Posterior cingulate gyrus (tissue), 11 donors: Measurements from ENCODE around the gene KIF1A.
"Not testable (repeated sequence)": the region's sequence is repeated elsewhere in the genome, so short reads cannot be mapped to it uniquely, and the experiment has no call there.

Experiments
- DNase-seq, 10 donors: peaks; one replicate each; pipeline versions ENCODE4 v3.0.0 to v3.0.0-alpha.2; 2020 to 2021; ENCODE audit warnings: mixed read lengths in 3 of 10
- intact Hi-C: fragments of 100-400 bp; cut with DNase I; formaldehyde crosslinking; loops from one replicate; pipeline ENCODE4 v1.15.1; 2023

The KIF1A gene

DNA sequence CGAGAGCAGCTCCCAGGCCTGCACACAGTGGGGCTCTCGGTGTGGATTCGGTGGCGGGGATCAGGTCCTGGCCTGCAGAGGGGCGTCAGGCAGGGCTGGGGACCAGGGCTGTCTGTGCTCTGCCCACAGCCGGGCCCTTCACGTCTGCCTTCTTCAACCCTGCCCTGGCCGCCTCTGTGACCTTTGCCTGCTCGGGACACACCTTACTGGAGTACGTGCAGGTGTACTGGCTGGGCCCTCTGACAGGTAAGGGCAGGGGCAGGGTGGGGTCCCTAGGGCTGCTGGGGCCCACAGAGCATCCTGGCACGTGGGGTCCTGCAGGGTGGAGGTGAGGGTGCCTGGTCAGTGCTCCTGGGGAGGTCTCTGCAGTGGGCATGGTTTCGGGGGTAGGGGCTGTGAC is 125.7 kb downstream of the KIF1A start:
- intact Hi-C loops, DNase-seq: not testable (repeated sequence)

DNA sequence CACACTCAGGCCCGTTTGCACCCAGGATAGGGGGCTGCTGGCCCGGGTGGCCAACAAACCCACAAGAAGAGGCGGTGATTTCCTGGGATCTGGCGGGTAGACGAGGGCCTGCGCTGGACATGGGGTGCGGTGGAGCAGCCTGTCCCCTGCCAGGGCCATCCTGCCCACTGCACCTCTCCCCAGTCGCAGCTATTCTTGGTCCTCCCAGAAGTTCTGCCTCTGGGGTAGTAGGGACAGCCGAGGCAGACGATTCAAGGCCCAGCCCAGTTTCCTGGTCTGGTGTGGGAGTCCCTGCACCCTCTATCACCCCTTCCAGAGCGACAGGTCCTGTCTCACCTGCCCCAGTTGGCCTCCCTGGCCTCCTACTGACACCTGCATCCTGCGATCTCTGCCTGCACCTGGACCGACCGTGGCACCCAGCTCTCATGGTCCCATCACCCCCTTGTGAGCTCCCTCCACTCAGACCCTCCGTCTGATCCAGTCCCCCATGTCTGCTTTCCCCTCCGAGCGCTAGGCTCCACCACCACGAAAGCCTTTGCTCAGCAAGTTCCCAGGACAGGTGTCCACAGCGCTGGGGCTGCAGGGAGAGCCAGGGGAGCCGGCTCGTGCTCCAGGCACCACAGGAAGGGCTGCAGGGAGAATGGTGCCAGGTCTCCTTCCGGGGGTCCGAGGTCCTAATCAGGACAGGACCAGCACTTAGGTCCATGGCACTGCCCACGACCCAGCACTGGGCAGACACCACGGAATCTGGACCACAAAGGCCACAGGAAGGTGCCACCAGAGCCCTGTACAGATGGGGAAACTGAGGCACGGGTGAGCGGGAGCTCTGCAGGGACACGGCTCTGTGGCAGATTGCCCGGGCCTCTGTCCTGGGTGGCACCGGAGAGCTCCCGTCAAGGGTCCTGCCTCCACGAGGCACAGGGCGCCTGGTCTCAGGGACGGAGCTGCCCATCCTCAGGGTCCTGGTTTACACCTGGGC is 127.1 kb downstream of the KIF1A start:
- intact Hi-C loops: not testable (repeated sequence)
- DNase-seq: peak in 2 of 10 donors; percentile 61 to 75

DNA sequence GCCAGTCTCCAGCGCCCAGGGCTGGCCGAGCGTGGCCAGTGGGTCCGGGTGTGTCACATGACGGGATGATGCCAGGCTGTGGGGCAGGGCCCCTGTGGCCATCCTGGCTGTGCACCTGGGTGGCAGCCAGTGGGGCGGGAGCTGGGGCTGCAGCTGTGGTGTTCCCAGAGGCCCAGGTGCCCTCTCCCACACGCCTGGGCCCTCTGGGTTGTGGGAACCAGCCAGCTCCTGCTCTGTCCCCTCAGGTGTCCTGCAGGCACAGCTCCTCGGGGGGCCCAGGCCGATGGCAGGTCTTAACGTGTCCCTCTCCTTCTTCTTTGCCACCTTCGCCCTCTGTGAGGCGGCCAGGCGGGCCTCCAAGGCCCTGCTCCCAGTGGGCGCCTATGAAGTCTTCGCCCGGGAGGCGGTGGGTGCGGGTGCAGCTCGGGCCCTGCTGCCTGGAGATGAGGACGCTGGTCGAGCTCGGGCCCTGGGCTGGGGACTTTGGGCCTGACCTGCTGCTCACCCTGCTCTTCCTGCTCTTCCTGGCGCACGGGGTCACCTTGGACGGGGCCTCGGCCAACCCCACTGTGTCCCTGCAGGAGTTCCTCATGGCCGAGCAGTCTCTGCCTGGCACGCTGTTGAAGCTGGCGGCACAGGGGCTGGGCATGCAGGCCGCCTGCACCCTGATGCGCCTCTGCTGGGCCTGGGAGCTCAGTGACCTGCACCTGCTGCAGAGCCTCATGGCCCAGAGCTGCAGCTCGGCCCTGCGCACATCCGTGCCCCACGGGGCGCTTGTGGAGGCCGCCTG is 128.2 kb downstream of the KIF1A start, which contains the start of gene AQP12A:
AQP12A (plus strand) TSS at position 236 of the 790 bp plus-strand sequence; CDS start at position 284, 48 bp downstream.
- intact Hi-C loops: not testable (repeated sequence)
- DNase-seq: peak in 3 of 10 donors; percentile 7 to 80 (median 57)

DNA sequence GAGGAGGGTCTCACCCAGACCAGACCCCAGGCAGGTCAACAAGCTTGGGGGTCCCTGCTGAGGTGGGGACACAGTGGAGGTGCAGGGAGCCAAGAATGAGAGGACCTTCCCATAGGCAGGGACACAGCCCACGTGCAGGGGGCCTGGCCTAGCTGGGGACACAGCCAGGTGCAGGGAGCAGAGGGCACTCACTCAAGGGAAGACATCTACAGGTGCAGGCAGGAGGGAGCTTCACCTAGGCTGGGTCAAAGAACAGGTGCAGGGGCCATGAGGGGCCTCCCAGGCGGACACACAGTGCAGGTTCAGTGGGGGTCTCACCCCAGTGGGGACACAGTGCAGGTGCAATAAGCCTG is 129.0 kb downstream of the KIF1A start:
- DNase-seq: peak in 2 of 10 donors; percentile 39 to 58
- intact Hi-C loops: not testable (repeated sequence)

DNA sequence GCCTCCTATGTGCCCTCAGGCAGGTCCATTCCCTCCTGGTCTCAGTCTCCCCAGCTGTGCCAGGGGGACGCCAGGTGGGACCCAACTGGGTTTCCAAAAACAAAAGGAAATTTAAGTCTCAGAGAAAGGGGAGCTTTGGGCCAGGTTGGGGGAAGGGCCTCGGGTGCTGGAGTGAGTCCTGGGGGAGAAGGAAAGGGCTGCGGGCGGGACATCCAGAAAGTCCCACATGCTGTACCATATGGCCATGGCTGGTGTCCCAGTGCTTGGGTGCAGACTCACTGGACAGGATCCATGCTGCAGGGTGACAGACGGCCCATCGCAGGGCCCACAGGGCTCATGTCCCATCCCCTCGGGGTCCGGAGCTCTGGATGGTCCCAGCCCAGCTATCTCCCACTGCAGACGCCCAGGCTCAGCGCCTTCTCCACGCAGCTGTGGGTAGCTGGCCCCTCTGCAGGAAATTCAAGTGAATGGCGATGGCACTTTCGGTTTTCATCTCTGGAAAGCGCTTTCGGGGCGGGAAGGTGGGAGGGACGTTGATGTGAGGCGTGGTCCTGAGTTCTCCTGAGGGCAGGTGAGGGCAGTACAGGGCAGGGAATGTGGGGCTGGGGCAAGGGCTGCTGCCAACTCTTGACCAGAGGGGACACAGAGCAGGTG is 129.5 kb downstream of the KIF1A start:
- DNase-seq: peak in 5 of 10 donors; percentile 6 to 88 (median 71)
- intact Hi-C loops: not testable (repeated sequence)

DNA sequence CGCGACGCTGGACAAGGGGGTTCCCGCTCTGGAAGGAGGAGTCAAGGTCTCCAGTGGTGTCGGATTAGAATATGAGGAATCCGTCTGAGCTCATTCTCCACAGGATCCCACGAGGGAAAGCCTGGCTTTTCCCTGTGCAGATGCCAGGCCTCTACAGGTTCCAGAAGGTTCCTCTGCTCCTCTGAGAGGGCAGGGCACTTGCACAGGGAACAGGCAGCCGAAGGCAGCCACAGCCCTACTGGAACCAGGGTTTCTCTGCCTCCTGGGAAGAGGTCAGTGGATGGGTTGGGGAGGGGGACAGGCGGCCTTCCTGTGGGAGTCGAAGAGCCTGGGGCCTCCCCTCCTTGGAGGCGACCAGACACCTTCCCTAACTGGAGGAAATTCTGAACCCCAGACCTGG is 130.0 kb downstream of the KIF1A start:
- peak in 2 of 10 donors; percentile 30 to 72 for DNase-seq
- intact Hi-C loops: no loop called here

DNA sequence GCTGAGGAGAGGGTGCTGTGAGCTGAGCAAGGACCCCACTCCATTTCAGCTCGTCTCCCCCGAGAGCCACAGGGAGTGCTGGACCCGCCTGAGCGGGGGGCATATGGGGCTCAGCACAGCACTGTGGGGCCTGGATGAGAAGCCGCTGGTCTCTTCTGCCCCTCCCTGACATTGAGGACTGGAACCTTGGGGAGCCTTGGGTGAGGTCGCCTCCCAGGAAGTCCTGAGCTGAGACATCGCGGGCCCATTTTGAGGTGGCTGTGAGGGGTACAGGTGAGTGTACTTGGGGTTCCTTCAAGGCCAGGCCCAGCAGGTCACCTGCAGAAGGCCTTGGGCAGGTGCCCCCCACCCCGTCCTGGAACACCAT is 131.5 kb downstream of the KIF1A start:
- peak in 2 of 10 donors; percentile 60 to 64 for DNase-seq
- intact Hi-C loops: no loop called here

DNA sequence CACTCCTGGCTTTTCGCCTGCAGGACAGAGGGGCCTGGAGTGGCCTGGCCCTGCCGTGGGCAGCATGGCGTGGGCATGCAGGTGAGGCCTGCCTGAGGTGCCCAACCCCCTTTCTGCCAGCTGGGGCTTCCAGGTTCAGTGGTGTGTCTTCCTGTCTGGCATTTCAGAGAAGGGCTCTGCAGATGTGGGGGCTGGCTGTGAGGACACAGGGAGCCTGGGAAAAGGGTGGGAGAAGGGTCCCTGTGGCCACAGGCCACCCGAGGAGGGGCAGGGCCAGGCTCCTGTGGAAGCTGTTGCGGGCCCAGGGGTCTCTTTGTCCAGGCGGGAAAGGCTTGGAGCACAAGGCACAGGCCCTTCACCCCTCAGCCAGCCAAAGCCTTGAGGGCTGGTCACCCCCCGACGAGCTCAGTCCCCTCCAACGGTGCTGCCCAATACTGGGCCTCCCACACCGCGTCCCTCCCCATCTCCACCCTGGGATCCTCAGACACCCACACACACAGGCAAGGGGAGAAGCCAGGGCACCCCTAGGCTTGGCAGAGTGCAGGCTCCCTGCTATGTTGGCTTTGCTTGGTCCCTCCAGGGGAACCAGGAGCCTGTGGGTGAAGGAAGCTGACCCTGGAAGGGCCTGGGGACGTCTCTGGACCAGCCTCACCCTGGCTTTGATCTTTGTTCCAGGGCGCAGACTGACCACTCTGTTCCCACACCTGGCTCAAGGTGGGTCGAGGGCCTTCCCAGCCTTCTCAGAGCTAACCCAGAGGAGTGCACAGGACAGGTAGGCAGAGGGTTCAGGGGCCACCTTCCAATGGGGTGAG is 132.1 kb downstream of the KIF1A start:
- DNase-seq: peak in 3 of 10 donors; percentile 4 to 67 (median 60)
- intact Hi-C loops: no loop called here

DNA sequence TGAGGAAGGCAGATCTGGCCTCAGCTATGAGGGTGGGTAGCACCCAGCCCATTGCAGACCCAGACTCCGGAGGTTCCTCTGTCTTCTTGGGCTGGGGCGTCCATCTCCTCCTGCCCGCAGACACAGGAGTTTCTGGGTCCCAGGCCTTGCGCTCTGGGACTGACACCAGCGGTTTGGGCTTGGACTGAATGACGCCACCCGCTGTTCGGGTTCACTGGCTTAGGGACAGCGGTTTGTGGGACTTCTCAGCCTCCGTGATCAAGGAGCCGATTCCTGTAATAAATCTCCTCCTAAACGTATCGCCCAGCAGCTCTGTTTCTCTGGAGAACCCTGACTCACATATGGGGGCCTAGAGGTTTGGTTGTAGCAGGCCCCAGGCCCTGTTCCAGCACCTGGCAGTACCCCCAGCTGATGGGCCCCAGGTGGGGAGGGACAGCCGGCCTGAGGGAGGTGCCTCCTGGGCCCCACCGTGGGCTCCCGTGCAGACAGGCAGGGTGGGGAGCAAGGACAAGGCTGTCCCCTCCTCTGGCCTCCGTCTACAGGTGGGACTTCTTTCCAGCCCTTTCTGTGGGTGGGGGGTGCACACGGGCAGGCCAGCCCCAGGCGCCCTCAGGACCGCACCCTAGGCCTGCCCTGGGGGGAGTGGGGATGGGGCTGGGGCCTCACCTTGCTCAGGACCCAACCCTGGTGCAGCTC is 132.8 kb downstream of the KIF1A start:
- DNase-seq: peak in 2 of 10 donors; percentile 70 to 75

DNA sequence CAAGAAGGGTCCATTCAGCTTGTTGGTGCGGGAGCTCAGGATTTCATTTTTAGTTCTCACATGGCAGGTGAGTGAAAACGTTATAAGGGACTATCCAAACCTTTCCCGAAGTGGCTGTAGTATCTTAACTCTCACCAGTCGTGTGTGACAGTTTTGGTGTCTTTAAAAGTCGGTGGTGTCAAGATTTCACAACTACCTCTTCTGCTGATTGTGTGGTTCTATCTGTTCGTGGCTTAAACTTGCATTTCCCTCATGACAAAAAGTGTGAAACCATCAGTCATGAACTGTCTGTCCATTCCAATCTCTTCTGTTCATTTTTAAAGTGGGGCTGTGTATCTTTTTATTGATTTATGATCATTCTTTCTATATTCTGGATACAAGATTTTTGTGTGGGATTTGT is 133.6 kb downstream of the KIF1A start:
- intact Hi-C loops: no loop called here
- DNase-seq: no peak

More for the DNA sequence above, 132.8 kb downstream of the KIF1A start:
- intact Hi-C loops: no loop called here

DNA sequence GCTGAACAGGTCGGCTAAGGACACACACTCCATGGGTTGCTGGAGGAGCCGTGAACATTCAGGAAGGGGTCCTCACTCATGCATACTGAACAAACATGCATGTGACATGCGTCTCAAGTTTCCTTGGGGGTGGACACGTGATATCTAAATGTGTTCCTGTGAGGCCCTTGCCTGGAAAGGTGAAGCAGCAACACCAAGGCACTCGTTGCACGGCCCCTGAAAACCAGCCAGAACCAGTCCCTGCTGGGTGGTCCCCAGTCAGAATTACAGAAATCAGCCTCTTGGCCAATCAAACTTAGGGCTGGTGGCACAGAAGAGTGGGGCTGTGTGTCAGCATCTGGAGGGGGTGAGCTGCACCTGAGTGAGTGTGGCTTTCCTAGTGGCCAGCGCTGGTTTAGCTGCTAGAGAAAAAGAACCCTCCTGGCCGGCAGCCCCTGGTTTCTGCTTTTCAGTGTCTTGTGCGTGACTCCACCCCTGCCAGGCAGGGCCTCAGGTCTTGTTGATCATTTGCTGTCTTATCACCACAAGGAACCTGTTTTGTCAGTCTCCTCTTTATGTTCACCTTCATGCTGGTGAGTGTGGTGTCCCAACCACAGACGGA is 134.1 kb downstream of the KIF1A start:
- intact Hi-C loops: no loop called here
- peak in 2 of 10 donors; percentile 49 for DNase-seq

DNA sequence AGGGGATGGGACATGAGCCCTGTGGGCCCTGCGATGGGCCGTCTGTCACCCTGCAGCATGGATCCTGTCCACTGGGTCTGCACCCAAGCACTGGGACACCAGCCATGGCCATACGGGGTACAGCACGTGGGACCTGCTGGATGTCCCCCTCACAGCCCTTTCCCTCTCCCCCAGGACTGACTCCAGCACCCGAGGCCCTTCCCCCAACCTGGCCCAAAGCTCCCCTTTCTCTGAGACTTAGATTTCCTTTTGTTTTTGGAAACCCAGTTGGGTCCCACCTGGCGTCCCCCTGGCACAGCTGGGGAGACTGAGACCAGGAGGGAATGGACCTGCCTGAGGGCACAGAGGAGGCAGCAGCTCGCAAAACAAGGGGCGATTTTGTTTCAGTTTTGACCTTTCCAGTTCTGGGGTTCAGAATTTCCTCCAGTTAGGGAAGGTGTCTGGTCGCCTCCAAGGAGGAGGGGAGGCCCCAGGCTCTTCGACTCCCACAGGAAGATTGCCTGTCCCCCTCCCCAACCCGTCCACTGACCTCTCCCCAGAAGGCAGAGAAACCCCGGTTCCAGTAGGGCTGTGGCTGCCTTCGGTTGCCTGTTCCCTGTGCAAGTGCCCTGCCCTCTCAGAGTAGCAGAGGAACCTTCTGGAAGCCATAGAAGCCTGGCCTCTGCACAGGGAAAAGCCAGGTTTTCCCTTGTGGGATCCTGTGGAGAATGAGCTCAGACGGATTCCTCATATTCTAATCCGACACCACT is 135.9 kb downstream of the KIF1A start:
- peak in 1 of 10 donors; percentile 45 for DNase-seq
- intact Hi-C loops: not testable (repeated sequence)

DNA sequence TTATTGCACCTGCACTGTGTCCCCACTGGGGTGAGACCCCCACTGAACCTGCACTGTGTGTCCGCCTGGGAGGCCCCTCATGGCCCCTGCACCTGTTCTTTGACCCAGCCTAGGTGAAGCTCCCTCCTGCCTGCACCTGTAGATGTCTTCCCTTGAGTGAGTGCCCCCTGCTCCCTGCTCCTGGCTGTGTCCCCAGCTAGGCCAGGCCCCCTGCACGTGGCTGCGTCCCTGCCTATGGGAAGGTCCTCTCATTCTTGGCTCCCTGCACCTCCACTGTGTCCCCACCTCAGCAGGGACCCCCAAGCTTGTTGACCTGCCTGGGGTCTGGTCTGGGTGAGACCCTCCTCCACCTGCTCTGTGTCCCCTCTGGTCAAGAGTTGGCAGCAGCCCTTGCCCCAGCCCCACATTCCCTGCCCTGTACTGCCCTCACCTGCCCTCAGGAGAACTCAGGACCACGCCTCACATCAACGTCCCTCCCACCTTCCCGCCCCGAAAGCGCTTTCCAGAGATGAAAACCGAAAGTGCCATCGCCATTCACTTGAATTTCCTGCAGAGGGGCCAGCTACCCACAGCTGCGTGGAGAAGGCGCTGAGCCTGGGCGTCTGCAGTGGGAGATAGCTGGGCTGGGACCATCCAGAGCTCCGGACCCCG is 136.6 kb downstream of the KIF1A start:
- intact Hi-C loops, DNase-seq: not testable (repeated sequence)

DNA sequence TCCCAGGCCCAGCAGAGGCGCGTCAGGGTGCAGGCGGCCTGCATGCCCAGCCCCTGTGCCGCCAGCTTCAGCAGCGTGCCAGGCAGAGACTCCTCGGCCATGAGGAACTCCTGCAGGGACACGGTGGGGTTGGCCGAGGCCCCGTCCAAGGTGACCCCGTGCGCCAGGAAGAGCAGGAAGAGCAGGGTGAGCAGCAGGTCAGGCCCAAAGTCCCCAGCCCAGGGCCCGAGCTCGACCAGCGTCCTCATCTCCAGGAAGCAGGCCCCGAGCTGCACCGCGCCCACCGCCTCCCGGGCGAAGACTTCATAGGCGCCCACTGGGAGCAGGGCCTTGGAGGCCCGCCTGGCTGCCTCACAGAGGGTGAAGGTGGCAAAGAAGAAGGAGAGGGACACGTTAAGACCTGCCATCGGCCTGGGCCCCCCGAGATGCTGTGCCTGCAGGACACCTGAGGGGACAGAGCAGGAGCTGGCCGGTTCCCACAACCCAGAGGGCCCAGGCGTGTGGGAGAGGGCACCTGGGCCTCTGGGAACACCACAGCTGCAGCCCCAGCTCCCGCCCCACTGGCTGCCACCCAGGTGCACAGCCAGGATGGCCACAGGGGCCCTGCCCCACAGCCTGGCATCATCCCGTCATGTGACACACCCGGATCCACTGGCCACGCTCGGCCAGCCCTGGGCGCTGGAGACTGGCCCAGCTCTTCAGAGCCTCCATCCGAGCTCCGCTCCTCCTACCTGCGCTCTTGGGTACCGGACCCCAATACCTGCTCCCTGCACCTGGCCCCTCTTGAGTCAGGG is 137.4 kb downstream of the KIF1A start, which contains the start of gene AQP12B:
AQP12B (minus strand) TSS at position 455 of the 794 bp plus-strand sequence; CDS start at position 407, 48 bp downstream.
- DNase-seq: peak in 2 of 10 donors; percentile 66 to 80
- intact Hi-C loops: not testable (repeated sequence)

DNA sequence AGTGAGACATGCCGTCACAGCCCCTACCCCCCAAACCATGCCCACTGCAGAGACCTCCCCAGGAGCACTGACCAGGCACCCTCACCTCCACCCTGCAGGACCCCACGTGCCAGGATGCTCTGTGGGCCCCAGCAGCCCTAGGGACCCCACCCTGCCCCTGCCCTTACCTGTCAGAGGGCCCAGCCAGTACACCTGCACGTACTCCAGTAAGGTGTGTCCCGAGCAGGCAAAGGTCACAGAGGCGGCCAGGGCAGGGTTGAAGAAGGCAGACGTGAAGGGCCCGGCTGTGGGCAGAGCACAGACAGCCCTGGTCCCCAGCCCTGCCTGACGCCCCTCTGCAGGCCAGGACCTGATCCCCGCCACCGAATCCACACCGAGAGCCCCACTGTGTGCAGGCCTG is 139.8 kb downstream of the KIF1A start:
- intact Hi-C loops, DNase-seq: not testable (repeated sequence)

DNA sequence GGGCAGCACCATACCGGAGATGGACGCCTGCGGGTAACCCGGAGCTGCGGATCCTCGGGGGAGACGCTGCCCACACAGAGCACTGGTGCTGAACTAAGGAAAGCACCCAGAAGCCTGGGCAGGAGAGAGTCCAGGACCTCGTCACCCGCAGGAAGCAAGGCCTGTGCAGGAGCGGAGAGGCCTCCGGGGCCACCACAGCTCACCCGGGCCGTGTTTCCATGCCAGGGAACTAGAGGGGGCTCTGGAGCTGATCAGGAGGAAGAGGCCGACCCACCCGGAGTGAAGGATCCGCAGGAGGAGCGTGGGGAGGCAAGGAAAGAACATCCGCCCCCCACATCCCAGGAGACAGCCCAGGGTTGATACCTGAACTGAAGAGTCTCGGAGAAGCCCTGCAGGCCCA is 141.1 kb downstream of the KIF1A start:
- intact Hi-C loops, DNase-seq: not testable (repeated sequence)
